Esophagus squamous epithelium (tissue), 4 donors: Measurements from ENCODE around the gene CNTRL.

Experiments
- CTCF ChIP-seq, 6 experiments: fragments of 450-650 bp in 4 of 6; fragments of 200-600 bp in 2 of 6; sonication (generic) in 2 of 6; IDR thresholded peaks; one replicate each; pipeline ENCODE4 v1.5.1; 2016 to 2019; ENCODE audit warnings: antibody characterized with exemption in 6 of 6, mild to moderate bottlenecking in 4 of 6, moderate library complexity in 4 of 6
- POLR2A ChIP-seq, 4 donors: fragments of 450-650 bp; IDR thresholded peaks; one replicate each; pipeline ENCODE4 v1.6.1; 2017; ENCODE audit warnings: antibody characterized with exemption in 4 of 4, mild to moderate bottlenecking in 4 of 4, moderate library complexity in 3 of 4

- TF ChIP-seq CTCF (IDR thresholded peaks at IDR 0.05) = no peak
- no peak for TF ChIP-seq POLR2A (IDR thresholded peaks at IDR 0.05)
Measured at GRCh38 chr9:121196389-121196788, 121.6 kb downstream of the CNTRL start.
